Astrocyte of the spinal cord (primary cell): ENCODE measurements around the gene GRPEL2.

Experiments
- DNase-seq: peaks from one replicate; pipeline ENCODE4 v3.0.0; 2011; ENCODE audit warnings: low read depth, low spot score
- H3K4me3 ChIP-seq: 2 replicates; pipeline ENCODE4 v1.5.1; 2011; ENCODE audit warnings: low read depth, mild to moderate bottlenecking, low read length, moderate library complexity
- in situ Hi-C: cut with HindIII; loops from 2 replicates; pipeline ENCODE4 v1.10.0; 2017; ENCODE audit warnings: low sequenced_read_pairs
- TF ChIP-seq, protein P1 (sequence below): IDR thresholded peaks from 2 replicates; pipeline ENCODE4 v1.5.1; 2012; ENCODE audit warnings: low read depth, mild to moderate bottlenecking, low read length, inconsistent platforms

GRPEL2 gene, protein sequence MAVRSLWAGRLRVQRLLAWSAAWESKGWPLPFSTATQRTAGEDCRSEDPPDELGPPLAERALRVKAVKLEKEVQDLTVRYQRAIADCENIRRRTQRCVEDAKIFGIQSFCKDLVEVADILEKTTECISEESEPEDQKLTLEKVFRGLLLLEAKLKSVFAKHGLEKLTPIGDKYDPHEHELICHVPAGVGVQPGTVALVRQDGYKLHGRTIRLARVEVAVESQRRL

GRCh38 chr5:149345147-149345891 lies at the start of gene GRPEL2:
Gene GRPEL2 (plus strand): TSS chr5:149345499. CDS start chr5:149345540, 41 bp downstream.
- in situ Hi-C loops, result no loop called here
- peak; percentile 97 for DNase-seq
- TF ChIP-seq, protein P1, sequence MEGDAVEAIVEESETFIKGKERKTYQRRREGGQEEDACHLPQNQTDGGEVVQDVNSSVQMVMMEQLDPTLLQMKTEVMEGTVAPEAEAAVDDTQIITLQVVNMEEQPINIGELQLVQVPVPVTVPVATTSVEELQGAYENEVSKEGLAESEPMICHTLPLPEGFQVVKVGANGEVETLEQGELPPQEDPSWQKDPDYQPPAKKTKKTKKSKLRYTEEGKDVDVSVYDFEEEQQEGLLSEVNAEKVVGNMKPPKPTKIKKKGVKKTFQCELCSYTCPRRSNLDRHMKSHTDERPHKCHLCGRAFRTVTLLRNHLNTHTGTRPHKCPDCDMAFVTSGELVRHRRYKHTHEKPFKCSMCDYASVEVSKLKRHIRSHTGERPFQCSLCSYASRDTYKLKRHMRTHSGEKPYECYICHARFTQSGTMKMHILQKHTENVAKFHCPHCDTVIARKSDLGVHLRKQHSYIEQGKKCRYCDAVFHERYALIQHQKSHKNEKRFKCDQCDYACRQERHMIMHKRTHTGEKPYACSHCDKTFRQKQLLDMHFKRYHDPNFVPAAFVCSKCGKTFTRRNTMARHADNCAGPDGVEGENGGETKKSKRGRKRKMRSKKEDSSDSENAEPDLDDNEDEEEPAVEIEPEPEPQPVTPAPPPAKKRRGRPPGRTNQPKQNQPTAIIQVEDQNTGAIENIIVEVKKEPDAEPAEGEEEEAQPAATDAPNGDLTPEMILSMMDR, result no peak
- peak within 1 kb of the TSS; percentile 65 for H3K4me3 ChIP-seq

GRCh38 chr5:149297340-149298025 lies 47.8 kb upstream of the GRPEL2 start:
- TF ChIP-seq, protein P1, result no peak
- no peak overlapping the region for H3K4me3 ChIP-seq
- DNase-seq, result no peak
- in situ Hi-C loops, result no loop called here

GRCh38 chr5:149298163-149298562 lies 47.1 kb upstream of the GRPEL2 start:
- TF ChIP-seq, protein P1, result no peak
- no peak for DNase-seq
- in situ Hi-C loops, result no loop called here
- no peak overlapping the region for H3K4me3 ChIP-seq

- no peak overlapping the region for H3K4me3 ChIP-seq
Measured at GRCh38 chr5:149298842-149299404, 46.4 kb upstream of the GRPEL2 start.

GRCh38 chr5:149299451-149300054 lies 45.7 kb upstream of the GRPEL2 start:
- no peak overlapping the region for H3K4me3 ChIP-seq
- TF ChIP-seq, protein P1, result no peak
- in situ Hi-C loops, result no loop called here
- no peak for DNase-seq

More at GRCh38 chr5:149298842-149299404, 46.4 kb upstream of the GRPEL2 start:
- DNase-seq, result no peak
- in situ Hi-C loops, result no loop called here
- TF ChIP-seq, protein P1, result no peak

DNA sequence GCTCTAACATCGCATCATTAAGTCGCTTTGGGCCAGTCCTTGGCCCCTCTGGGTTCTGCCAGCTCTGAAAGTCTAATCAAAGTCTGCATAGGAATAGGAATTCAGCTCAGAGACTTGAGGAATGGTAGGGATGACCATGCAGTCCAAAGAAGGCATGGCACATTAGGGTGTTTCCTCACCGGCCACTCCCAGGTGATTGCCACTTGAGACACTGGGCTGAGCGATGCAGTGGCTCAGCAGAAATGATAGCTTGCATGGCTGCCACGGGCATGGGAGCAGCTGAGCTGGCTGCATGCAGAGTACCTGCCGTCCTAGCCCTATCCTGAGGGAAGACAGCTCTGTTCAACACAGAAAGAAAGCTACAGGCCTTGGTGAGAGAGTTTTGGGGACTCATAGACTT lies 44.9 kb upstream of the GRPEL2 start:
- DNase-seq, result no peak
- in situ Hi-C loops, result no loop called here
- no peak overlapping the region for H3K4me3 ChIP-seq
- TF ChIP-seq, protein P1, result no peak
